ENCODE results near the gene ACAP2.

DNA sequence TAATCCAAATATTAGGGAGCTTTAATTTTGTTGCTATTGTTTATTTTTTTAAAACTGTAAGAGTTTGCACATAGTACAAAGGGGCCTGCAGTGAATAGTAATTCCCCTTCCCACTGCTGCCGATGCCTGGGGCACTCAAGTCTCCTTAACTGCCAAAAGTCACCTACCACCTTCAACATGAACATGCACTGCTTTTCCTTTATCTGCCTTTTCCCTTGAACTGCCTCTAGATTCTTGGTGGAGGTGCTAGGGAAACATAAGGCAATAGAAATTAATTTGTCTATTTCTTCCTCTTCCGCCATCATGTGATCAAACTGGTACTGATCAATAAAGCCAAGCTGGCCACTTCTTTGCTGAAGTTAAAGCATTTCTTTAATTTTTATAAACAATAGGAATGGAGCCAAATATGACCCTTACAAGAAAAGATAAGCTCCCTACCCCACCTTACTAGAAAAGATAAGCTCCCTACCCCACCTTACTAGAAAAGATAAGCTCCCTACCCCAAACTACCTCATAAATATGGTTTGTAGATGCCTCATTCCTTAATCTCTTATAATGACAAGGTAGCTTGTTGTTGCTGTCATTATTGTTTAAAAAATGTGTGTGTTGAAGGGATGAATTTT is 17.4 kb upstream of the ACAP2 start:
- TF ChIP-seq, protein P1, sequence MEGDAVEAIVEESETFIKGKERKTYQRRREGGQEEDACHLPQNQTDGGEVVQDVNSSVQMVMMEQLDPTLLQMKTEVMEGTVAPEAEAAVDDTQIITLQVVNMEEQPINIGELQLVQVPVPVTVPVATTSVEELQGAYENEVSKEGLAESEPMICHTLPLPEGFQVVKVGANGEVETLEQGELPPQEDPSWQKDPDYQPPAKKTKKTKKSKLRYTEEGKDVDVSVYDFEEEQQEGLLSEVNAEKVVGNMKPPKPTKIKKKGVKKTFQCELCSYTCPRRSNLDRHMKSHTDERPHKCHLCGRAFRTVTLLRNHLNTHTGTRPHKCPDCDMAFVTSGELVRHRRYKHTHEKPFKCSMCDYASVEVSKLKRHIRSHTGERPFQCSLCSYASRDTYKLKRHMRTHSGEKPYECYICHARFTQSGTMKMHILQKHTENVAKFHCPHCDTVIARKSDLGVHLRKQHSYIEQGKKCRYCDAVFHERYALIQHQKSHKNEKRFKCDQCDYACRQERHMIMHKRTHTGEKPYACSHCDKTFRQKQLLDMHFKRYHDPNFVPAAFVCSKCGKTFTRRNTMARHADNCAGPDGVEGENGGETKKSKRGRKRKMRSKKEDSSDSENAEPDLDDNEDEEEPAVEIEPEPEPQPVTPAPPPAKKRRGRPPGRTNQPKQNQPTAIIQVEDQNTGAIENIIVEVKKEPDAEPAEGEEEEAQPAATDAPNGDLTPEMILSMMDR (IDR thresholded peaks at IDR 0.05; ENCODE audit: insufficient read depth, low read length): no peak
- TF ChIP-seq, protein P2, sequence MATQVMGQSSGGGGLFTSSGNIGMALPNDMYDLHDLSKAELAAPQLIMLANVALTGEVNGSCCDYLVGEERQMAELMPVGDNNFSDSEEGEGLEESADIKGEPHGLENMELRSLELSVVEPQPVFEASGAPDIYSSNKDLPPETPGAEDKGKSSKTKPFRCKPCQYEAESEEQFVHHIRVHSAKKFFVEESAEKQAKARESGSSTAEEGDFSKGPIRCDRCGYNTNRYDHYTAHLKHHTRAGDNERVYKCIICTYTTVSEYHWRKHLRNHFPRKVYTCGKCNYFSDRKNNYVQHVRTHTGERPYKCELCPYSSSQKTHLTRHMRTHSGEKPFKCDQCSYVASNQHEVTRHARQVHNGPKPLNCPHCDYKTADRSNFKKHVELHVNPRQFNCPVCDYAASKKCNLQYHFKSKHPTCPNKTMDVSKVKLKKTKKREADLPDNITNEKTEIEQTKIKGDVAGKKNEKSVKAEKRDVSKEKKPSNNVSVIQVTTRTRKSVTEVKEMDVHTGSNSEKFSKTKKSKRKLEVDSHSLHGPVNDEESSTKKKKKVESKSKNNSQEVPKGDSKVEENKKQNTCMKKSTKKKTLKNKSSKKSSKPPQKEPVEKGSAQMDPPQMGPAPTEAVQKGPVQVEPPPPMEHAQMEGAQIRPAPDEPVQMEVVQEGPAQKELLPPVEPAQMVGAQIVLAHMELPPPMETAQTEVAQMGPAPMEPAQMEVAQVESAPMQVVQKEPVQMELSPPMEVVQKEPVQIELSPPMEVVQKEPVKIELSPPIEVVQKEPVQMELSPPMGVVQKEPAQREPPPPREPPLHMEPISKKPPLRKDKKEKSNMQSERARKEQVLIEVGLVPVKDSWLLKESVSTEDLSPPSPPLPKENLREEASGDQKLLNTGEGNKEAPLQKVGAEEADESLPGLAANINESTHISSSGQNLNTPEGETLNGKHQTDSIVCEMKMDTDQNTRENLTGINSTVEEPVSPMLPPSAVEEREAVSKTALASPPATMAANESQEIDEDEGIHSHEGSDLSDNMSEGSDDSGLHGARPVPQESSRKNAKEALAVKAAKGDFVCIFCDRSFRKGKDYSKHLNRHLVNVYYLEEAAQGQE (IDR thresholded peaks at IDR 0.05; ENCODE audit: insufficient replicate concordance, low read depth): no peak
- TF ChIP-seq GABPA (IDR thresholded peaks at IDR 0.05; ENCODE audit: low read depth) (no peak), POLR2AphosphoS5 (IDR thresholded peaks at IDR 0.05; ENCODE audit: low read depth) (no peak)
